Calu3 (cell line): Measurements from ENCODE around the gene RIMS4. TPM values are rescaled to one million over a fixed set of nuclear protein-coding genes. Genes with fewer than 3 reads are reported as not detected.
A peak's percentile ranks its signal among the peaks of the same experiment; 100 is the strongest.

ENCODE experiments used
- BruUV-seq: library from RNA; stranded (reverse); fragments of 400-500 nt; replicated peaks from 2 replicates; lab custom pipeline; 2021; lab: Mats Ljungman, UMichigan
- CTCF ChIA-PET: fragments of 300-600 bp; sonication (Branson Sonifier 250); formaldehyde crosslinking; loops from one replicate; lab custom pipeline; 2022; ENCODE audit warnings: antibody characterized with exemption; lab: Charles Lee
- DNase-seq: peaks from one replicate; pipeline ENCODE4 v3.0.0; 2022
- H3K27ac Mint-ChIP-seq: one replicate; pipeline ENCODE4 v1.8.0; 2022; ENCODE audit warnings: mixed read lengths; ENCODE audit not compliant: unreplicated experiment
- H3K27me3 Mint-ChIP-seq: one replicate; pipeline ENCODE4 v1.8.0; 2022; ENCODE audit warnings: mixed read lengths; ENCODE audit not compliant: unreplicated experiment
- H3K36me3 Mint-ChIP-seq: one replicate; pipeline ENCODE4 v1.8.0; 2022; ENCODE audit warnings: mild to moderate bottlenecking, moderate library complexity, mixed read lengths; ENCODE audit not compliant: insufficient read depth, unreplicated experiment
- H3K4me1 Mint-ChIP-seq: one replicate; pipeline ENCODE4 v1.8.0; 2022; ENCODE audit warnings: mild to moderate bottlenecking, low read depth, mixed read lengths; ENCODE audit not compliant: unreplicated experiment
- H3K4me3 Mint-ChIP-seq: one replicate; pipeline ENCODE4 v1.8.0; 2022; ENCODE audit warnings: mild to moderate bottlenecking, low read depth, moderate library complexity, mixed read lengths; ENCODE audit not compliant: unreplicated experiment
- H3K9me3 Mint-ChIP-seq: one replicate; pipeline ENCODE4 v1.8.0; 2022; ENCODE audit warnings: low read depth, mixed read lengths; ENCODE audit not compliant: unreplicated experiment
- CTCF ChIP-seq: fragments of 200-600 bp; IDR thresholded peaks from one replicate; pipeline ENCODE4 v1.8.0; 2022; ENCODE audit warnings: antibody characterized with exemption; ENCODE audit not compliant: unreplicated experiment
- intact Hi-C: fragments of 100-400 bp; cut with micrococcal nuclease; formaldehyde crosslinking; loops from one replicate; pipeline ENCODE4 v1.10.0; 2022; ENCODE audit not compliant: unreplicated experiment
- total RNA-seq: library from RNA; stranded (reverse); gene quantifications from 2 replicates; pipeline ENCODE4 v1.2.3, GENCODE V29; 2022

The RIMS4 gene
- total RNA-seq, 1 experiment from 2014 or later: 0.40 TPM

- Mint-ChIP-seq H3K36me3 (peaks cover 30% of the 10 kb centered on the region), H3K27me3 (peaks cover 5% of the 10 kb centered on the region), H3K27ac (peak overlapping the region; percentile 97), H3K9me3 (no peaks in the 10 kb centered on the region), H3K4me1 (peaks cover 54% of the 10 kb centered on the region), H3K4me3 (peak overlapping the region; percentile 63)
- CTCF ChIA-PET: interaction anchor here (0.7 kb wide), 1 partner anchor 12 kb away, joined by 3 read pairs; no protein-coding TSS in a partner anchor
- BruUV-seq: no TSS peak
- no peak for TF ChIP-seq CTCF
- DNase-seq: peak; percentile 90
- intact Hi-C loops: loop anchor here (10.0 kb wide), 1 partner anchor 522 kb away; the partner anchor contains the start of gene OSER1
Observed at GRCh38 chr20:44736170-44737021, 74.0 kb downstream of the RIMS4 start.

GRCh38 chr20:44735816-44736169 lies 74.6 kb downstream of the RIMS4 start:
- no peaks in the 10 kb centered on the region for H3K27me3 Mint-ChIP-seq
- H3K27ac Mint-ChIP-seq: peak overlapping the region; percentile 97
- CTCF ChIA-PET: interaction anchor here (0.8 to 7.8 kb wide), 2 partner anchors 43 to 52 kb away, joined by 3 to 131 read pairs; no protein-coding TSS in a partner anchor
- no peaks in the 10 kb centered on the region for H3K9me3 Mint-ChIP-seq
- BruUV-seq: no TSS peak
- no peak for DNase-seq
- peak overlapping the region; percentile 63 for H3K4me3 Mint-ChIP-seq
- no peak for TF ChIP-seq CTCF
- H3K36me3 Mint-ChIP-seq: peaks cover 30% of the 10 kb centered on the region
- intact Hi-C loops: loop anchor here (10.0 kb wide), 1 partner anchor 521 kb away; the partner anchor contains the start of gene OSER1
- peaks cover 58% of the 10 kb centered on the region for H3K4me1 Mint-ChIP-seq

- BruUV-seq: no TSS peak
- no peaks in the 10 kb centered on the region for H3K9me3 Mint-ChIP-seq
- CTCF ChIA-PET: interaction anchor here (0.8 to 7.8 kb wide), 2 partner anchors 42 to 51 kb away, joined by 3 to 131 read pairs; no protein-coding TSS in a partner anchor
- DNase-seq: peak; percentile 55
- H3K4me1 Mint-ChIP-seq: peaks cover 63% of the 10 kb centered on the region
- intact Hi-C loops: loop anchor here (10.0 kb wide), 1 partner anchor 520 kb away; the partner anchor contains the start of gene OSER1
- H3K36me3 Mint-ChIP-seq: peaks cover 30% of the 10 kb centered on the region
- no peak overlapping the region for H3K27ac Mint-ChIP-seq
- peak; percentile 41 for TF ChIP-seq CTCF
- H3K27me3 Mint-ChIP-seq: no peaks in the 10 kb centered on the region
- no peak overlapping the region for H3K4me3 Mint-ChIP-seq
Observed at GRCh38 chr20:44734938-44735337, 75.4 kb downstream of the RIMS4 start.

GRCh38 chr20:44733341-44734069 lies 76.8 kb downstream of the RIMS4 start:
- intact Hi-C loops: loop anchor here (1.0 to 10.0 kb wide), 2 partner anchors 48 to 519 kb away; partner anchors contain the start of gene OSER1
- no peaks in the 10 kb centered on the region for H3K27me3 Mint-ChIP-seq
- no peak overlapping the region for H3K4me3 Mint-ChIP-seq
- peak; percentile 96 for TF ChIP-seq CTCF
- H3K9me3 Mint-ChIP-seq: no peaks in the 10 kb centered on the region
- peaks cover 77% of the 10 kb centered on the region for H3K4me1 Mint-ChIP-seq
- DNase-seq: peak; percentile 89
- peak overlapping the region; percentile 77 for H3K27ac Mint-ChIP-seq
- CTCF ChIA-PET: interaction anchor here (0.9 to 7.8 kb wide), 5 partner anchors 14 to 50 kb away, joined by 3 to 131 read pairs (median 4); no protein-coding TSS in a partner anchor
- no TSS peak for BruUV-seq
- H3K36me3 Mint-ChIP-seq: peaks cover 31% of the 10 kb centered on the region
